PFSK-1 (cell line): ENCODE measurements around the gene C10orf53.

ENCODE experiments used
- FOXP2 ChIP-seq: optimal IDR thresholded peaks from 2 replicates; pipeline ENCODE3; 2011; ENCODE audit warnings: borderline replicate concordance, control low read depth, inconsistent platforms; ENCODE audit not compliant: insufficient read depth; ENCODE audit errors: extremely low read length, extremely low read depth
- POLR2AphosphoS5 ChIP-seq: IDR thresholded peaks from 2 replicates; pipeline ENCODE4 v1.6.1; 2012; ENCODE audit warnings: low read depth, mild to moderate bottlenecking, control low read depth, low read length, moderate library complexity
- REST ChIP-seq, 2 experiments: IDR thresholded peaks; 2 replicates each; pipeline versions ENCODE4 v1.6.1 to v1.8.0; 2011 to 2012; ENCODE audit warnings: low read depth in 2 of 2, low read length in 2 of 2, control low read depth in 1 of 2, inconsistent platforms in 1 of 2, mild to moderate bottlenecking in 1 of 2, moderate library complexity in 1 of 2; ENCODE audit not compliant: insufficient read depth in 1 of 2
- SIN3A ChIP-seq: IDR thresholded peaks from 2 replicates; pipeline ENCODE4 v1.6.1; 2012; ENCODE audit warnings: mild to moderate bottlenecking, low read length, moderate library complexity, borderline replicate concordance; ENCODE audit not compliant: insufficient read depth
- TAF1 ChIP-seq: IDR thresholded peaks from 2 replicates; pipeline ENCODE4 v1.6.1; 2012; ENCODE audit warnings: low read length, control low read depth, borderline replicate concordance; ENCODE audit not compliant: insufficient read depth

C10orf53 gene

GRCh38 chr10:49666685-49667084 lies 12.8 kb upstream of the C10orf53 start:
- TF ChIP-seq POLR2AphosphoS5 (no peak), FOXP2 (no peak), TAF1 (no peak), REST (IDR thresholded peaks at IDR 0.05; ENCODE audit: insufficient read depth in 1 of 2, low read depth in 2 of 2, low read length in 2 of 2) (no peak), SIN3A (no peak)

- TF ChIP-seq TAF1 = no peak
- TF ChIP-seq FOXP2 = no peak
- TF ChIP-seq REST (IDR thresholded peaks at IDR 0.05; ENCODE audit: insufficient read depth in 1 of 2, low read depth in 2 of 2, low read length in 2 of 2) = no peak
- no peak for TF ChIP-seq SIN3A
- TF ChIP-seq POLR2AphosphoS5 = no peak
Observed at GRCh38 chr10:49667991-49668390, 11.5 kb upstream of the C10orf53 start.

- TF ChIP-seq FOXP2 (no peak), SIN3A (no peak), REST (IDR thresholded peaks at IDR 0.05; ENCODE audit: insufficient read depth in 1 of 2, low read depth in 2 of 2, low read length in 2 of 2) (no peak), TAF1 (no peak), POLR2AphosphoS5 (no peak)
Observed at GRCh38 chr10:49668684-49669083, 10.8 kb upstream of the C10orf53 start.

GRCh38 chr10:49678827-49679479 lies 498 bp upstream of the C10orf53 start:
- TF ChIP-seq SIN3A (no peak), TAF1 (no peak), FOXP2 (no peak), POLR2AphosphoS5 (no peak), REST (IDR thresholded peaks at IDR 0.05; ENCODE audit: insufficient read depth in 1 of 2, low read depth in 2 of 2, low read length in 2 of 2) (no peak)
